Osteoblast (primary cell): ENCODE data around the gene ELMOD3. TPM values are rescaled to one million over a fixed set of nuclear protein-coding genes. Genes with fewer than 3 reads are reported as not detected.
A peak's percentile ranks its signal among the peaks of the same experiment; 100 is the strongest.
"Not testable (repeated sequence)": the region's sequence is repeated elsewhere in the genome, so short reads cannot be mapped to it uniquely, and the experiment has no call there.

Experiments
- DNase-seq: peaks from one replicate; pipeline ENCODE4 v3.0.0; 2011; ENCODE audit warnings: low spot score, mixed read lengths; ENCODE audit not compliant: insufficient read length; ENCODE audit errors: missing footprints
- H2AFZ ChIP-seq: 2 replicates; pipeline ENCODE4 v1.6.0; 2011; ENCODE audit warnings: mild to moderate bottlenecking, low read length
- H3K27ac ChIP-seq: 2 replicates; pipeline ENCODE4 v1.5.1; 2011; ENCODE audit warnings: mild to moderate bottlenecking, low read depth, low read length, moderate library complexity
- H3K27me3 ChIP-seq: 2 replicates; pipeline ENCODE4 v1.6.0; 2012; ENCODE audit warnings: mild to moderate bottlenecking, control low read depth, inconsistent platforms, low read length, moderate library complexity; ENCODE audit not compliant: insufficient read depth
- H3K36me3 ChIP-seq: 2 replicates; pipeline ENCODE4 v1.5.1; 2011; ENCODE audit warnings: mild to moderate bottlenecking, low read length, control low read depth, moderate library complexity; ENCODE audit not compliant: insufficient read depth
- H3K4me1 ChIP-seq: 2 replicates; pipeline ENCODE4 v1.5.1; 2011; ENCODE audit warnings: mild to moderate bottlenecking, low read length, control low read depth, moderate library complexity; ENCODE audit not compliant: insufficient read depth
- H3K4me2 ChIP-seq: 2 replicates; pipeline ENCODE4 v1.6.0; 2011; ENCODE audit warnings: mild to moderate bottlenecking, low read length; ENCODE audit not compliant: insufficient read depth
- H3K4me3 ChIP-seq: fragments of 200-600 bp; sonication (generic); 3 replicates; pipeline ENCODE4 v1.5.1; 2012; ENCODE audit warnings: mild to moderate bottlenecking, low read length, inconsistent platforms; ENCODE audit not compliant: insufficient read depth
- H3K79me2 ChIP-seq: 2 replicates; pipeline ENCODE4 v1.6.0; 2012; ENCODE audit warnings: mild to moderate bottlenecking, low read length, control low read depth, inconsistent platforms; ENCODE audit not compliant: insufficient read depth
- H3K9me3 ChIP-seq: 2 replicates; pipeline ENCODE4 v1.5.1; 2011; ENCODE audit warnings: low read depth, low read length, control low read depth
- H4K20me1 ChIP-seq: 2 replicates; pipeline ENCODE4 v1.6.0; 2012; ENCODE audit warnings: mild to moderate bottlenecking, low read length, control low read depth; ENCODE audit not compliant: insufficient read depth
- total RNA-seq: library from RNA; depleted of rRNA; stranded (reverse); fragments of >200 nt; gene quantifications from 2 replicates; pipeline ENCODE4 v1.2.3, GENCODE V29; 2012
- TF ChIP-seq, protein P1 (sequence below): IDR thresholded peaks from 2 replicates; pipeline ENCODE4 v1.5.1; 2011; ENCODE audit warnings: mild to moderate bottlenecking, low read depth, low read length, moderate library complexity; ENCODE audit errors: extremely low read depth

Gene ELMOD3
- total RNA-seq, 1 donor: 22.1 TPM

DNA sequence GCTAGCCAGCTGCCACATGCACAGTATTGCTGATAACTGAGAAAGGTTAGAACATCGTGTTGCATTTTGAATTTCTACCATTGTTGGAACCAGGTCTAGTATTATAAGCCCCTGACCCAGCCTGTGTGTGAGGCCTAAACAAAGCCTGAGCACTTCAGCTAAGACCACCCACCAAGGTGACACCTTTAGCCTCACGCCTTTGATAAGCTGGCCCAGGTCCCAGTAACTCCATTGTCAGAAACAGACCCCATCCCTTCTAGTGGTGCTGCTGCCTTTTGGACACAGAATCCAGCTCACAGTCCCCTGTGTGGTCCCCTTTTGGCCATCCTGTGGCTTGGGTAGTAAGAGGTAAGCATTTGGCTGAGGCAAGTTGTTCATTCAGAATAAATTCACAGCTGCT is 1.6 kb downstream of the ELMOD3 start:
- Histone ChIP-seq H3K79me2 (peaks cover 58% of the 10 kb centered on the region), H3K27ac (no peak overlapping the region), H3K27me3 (no peaks in the 10 kb centered on the region), H3K4me2 (no peak overlapping the region), H3K4me1 (peaks cover 13% of the 10 kb centered on the region), H2AFZ (no peak overlapping the region), H3K9me3 (no peaks in the 10 kb centered on the region), H3K4me3 (no peak overlapping the region), H3K36me3 (peaks cover 42% of the 10 kb centered on the region), H4K20me1 (peaks cover 4% of the 10 kb centered on the region)
- TF ChIP-seq, protein P1, sequence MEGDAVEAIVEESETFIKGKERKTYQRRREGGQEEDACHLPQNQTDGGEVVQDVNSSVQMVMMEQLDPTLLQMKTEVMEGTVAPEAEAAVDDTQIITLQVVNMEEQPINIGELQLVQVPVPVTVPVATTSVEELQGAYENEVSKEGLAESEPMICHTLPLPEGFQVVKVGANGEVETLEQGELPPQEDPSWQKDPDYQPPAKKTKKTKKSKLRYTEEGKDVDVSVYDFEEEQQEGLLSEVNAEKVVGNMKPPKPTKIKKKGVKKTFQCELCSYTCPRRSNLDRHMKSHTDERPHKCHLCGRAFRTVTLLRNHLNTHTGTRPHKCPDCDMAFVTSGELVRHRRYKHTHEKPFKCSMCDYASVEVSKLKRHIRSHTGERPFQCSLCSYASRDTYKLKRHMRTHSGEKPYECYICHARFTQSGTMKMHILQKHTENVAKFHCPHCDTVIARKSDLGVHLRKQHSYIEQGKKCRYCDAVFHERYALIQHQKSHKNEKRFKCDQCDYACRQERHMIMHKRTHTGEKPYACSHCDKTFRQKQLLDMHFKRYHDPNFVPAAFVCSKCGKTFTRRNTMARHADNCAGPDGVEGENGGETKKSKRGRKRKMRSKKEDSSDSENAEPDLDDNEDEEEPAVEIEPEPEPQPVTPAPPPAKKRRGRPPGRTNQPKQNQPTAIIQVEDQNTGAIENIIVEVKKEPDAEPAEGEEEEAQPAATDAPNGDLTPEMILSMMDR: no peak
- DNase-seq: no peak

DNA sequence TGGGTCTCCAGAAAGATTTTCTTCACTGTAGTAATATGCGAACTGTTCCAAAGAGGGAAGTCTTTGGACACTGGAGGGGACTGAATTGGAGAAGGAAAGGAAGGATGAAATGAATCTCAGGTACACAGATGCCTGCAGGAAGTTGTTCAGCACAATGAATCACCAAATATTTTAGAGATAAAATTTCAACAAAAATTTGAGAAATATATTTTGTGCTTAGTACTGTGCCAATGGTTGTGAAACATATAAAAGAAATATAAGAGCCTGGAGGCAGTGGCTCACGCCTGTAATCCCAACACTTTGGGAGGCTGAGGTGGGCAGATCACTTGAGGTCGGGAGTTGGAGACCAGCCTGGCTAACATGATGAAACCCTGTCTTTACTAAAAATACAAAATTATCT is 3.2 kb downstream of the ELMOD3 start:
- H3K36me3 ChIP-seq: peaks cover 44% of the 10 kb centered on the region
- H3K79me2 ChIP-seq: peaks cover 49% of the 10 kb centered on the region
- H2AFZ ChIP-seq: no peak overlapping the region
- H3K4me2 ChIP-seq: no peak overlapping the region
- no peaks in the 10 kb centered on the region for H3K9me3 ChIP-seq
- H4K20me1 ChIP-seq: peaks cover 2% of the 10 kb centered on the region
- DNase-seq: no peak
- H3K27me3 ChIP-seq: no peaks in the 10 kb centered on the region
- peaks cover 13% of the 10 kb centered on the region for H3K4me1 ChIP-seq
- TF ChIP-seq, protein P1: no peak
- no peak overlapping the region for H3K4me3 ChIP-seq
- no peak overlapping the region for H3K27ac ChIP-seq

DNA sequence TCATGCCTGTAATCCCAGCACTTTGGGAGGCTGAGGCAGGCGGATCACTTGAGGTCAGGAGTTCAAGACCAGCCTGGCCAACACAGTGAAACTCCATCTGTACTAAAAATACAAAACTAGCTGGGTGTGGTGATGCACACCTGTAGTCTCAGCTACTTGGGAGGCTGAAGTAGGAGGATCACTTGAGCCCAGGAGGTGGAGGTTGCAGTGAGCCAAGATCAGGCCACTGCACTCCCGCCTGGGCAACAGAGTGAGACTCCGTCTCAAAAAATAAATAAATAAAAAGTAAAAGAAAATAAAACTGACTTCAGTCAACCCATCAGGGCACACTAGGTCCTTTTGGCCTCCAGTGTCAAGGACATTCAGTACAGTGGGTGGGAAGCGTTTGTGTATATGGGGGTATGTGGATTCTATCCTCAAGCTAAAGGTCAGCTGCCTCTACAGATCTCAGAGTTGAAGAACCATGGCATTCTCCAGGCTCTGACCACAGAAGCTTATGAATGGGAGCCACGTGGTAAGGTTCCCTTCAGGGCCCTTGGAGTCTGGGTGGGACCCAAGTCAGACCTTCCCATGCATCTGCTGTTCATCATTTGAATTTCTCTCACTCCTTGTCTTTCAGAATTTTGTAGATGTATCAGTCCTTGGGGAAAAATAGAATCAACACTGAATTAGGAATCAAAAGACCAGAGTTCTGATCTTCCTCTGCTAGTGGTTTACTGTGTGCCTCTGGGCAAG is 8.3 kb downstream of the ELMOD3 start:
- not testable (repeated sequence) for DNase-seq, H3K27me3 ChIP-seq, H4K20me1 ChIP-seq, H3K4me2 ChIP-seq, H3K27ac ChIP-seq, H2AFZ ChIP-seq, H3K79me2 ChIP-seq, H3K4me1 ChIP-seq, H3K9me3 ChIP-seq, H3K4me3 ChIP-seq
- peaks cover 36% of the 10 kb centered on the region for H3K36me3 ChIP-seq

DNA sequence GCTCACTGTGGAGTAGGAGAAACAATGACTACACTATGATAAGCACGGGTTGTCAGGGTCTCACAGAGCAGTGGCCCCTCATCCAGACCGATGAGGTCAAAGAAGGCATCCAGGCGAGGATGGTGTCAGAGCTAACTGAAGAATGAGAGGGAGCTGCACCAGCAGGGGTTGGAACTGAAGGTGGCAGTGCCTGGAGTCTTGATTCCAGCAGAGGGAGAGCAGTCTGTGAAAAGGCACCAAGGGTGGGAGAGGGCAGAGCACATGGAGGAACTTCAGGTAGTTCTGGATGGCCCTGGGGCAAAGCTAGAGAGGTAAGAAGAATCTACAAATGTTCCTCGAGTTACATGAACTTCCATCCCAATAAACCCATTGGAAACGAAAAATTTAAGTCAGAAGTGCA is 12.6 kb downstream of the ELMOD3 start:
- no peaks in the 10 kb centered on the region for H4K20me1 ChIP-seq
- no peaks in the 10 kb centered on the region for H3K9me3 ChIP-seq
- peaks cover 26% of the 10 kb centered on the region for H3K36me3 ChIP-seq
- DNase-seq: peak; percentile 9
- no peak overlapping the region for H3K27ac ChIP-seq
- no peak overlapping the region for H3K4me2 ChIP-seq
- H2AFZ ChIP-seq: no peak overlapping the region
- peaks cover 10% of the 10 kb centered on the region for H3K4me1 ChIP-seq
- TF ChIP-seq, protein P1: no peak
- H3K27me3 ChIP-seq: no peaks in the 10 kb centered on the region
- no peaks in the 10 kb centered on the region for H3K79me2 ChIP-seq
- no peak overlapping the region for H3K4me3 ChIP-seq
